AG20443 (cell line): ENCODE results near the gene C22orf15.

Experiments used
- DNase-seq: peaks from one replicate; pipeline ENCODE4 v3.0.0; 2012; ENCODE audit warnings: low spot score, mixed read lengths

C22orf15 gene

DNA sequence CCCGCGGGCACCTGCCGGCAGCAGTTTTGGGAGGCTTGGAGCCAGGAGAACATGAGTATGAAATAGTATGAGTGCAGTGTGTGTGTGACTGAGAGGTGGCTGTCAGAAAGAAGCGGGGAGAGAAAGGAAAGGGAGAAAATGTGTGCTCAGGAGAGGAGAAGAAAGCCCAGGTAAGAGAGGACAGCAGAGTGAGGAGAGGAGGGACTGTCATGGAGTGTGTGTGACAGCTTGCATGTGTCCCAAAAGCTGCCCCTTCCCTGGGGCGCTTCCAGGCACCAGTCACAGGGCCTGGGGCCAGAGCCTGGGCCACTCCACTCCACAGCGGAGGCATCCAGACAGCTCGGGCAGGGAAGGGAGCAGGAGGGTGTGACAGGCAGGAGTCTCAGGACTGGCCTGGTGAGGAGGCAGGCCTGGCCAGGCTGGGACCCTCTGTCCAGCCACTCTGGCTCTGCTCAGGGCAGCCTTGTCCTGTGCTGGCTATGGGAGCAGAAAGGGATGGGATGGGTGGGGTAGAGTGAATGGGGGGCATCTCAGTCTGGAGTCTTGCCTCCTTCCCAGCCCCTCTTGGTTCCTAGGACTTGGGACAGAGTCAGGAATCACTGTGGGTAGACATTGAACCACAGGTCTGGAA lies 10.8 kb downstream of the C22orf15 start:
- DNase-seq, result no peak

DNA sequence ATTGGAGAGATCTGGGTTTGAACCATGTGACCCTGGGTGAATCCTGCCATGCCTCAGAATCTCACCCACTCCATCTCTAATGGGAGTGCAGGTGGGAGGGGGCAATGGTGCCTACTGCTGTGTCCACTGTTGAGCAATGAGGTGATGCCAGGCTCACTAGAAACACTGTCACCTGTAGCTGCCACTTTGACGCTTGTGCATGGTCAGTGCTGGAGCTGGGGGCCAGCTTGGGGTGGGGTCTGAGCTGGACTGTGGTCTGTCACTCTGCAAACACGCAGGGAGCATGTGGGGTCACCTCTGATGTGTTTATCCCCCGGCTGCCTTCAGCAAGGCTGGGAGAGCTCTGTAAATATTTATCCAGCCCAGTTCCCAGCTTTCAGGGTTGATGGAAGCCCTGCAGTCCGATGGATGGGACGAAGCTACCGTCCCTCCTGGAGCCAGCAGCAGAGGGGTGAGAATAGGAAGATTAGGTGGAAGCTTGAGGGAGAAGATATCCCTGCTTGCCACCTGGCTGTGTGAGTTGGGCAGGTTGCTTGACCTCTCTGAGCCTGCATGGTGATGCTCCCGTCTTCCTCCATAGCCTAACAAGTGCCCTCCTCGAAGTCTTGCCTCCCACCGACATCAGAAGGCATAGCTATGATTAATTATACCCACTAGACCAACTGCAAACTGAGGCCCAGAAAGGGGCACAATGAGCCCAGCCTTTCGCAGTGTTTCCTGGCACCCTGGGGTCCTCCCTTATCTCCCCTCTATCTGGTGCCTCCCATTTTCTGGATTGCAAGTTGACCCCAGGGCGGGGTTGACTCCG lies 11.5 kb downstream of the C22orf15 start:
- DNase-seq, result no peak

DNA sequence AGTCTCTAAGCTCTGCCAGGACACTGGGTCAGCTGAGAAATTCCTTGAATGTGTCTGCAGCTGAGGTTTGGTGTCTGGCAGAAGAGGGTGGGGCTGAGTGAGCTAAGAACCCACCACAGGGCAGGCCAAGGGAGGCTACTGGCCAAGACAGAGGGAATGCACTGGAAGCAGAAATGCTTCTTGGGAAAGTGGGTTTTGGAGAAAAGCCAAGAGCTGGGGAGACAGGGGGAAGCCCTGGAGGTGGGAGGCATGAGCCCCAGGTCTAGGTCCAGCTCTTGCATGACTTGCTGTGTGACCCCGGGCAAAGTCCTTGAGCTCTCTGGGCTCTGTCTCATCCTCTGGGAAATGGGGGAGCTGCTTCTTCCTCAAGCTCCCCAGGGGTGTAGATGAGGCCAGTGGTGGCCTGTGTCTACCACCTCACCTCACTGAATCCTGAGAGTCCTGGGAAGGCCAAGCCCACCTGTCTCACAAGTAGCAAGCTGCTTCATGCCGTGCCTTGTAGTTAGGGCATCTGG lies 12.2 kb downstream of the C22orf15 start:
- peak; percentile 86 for DNase-seq

DNA sequence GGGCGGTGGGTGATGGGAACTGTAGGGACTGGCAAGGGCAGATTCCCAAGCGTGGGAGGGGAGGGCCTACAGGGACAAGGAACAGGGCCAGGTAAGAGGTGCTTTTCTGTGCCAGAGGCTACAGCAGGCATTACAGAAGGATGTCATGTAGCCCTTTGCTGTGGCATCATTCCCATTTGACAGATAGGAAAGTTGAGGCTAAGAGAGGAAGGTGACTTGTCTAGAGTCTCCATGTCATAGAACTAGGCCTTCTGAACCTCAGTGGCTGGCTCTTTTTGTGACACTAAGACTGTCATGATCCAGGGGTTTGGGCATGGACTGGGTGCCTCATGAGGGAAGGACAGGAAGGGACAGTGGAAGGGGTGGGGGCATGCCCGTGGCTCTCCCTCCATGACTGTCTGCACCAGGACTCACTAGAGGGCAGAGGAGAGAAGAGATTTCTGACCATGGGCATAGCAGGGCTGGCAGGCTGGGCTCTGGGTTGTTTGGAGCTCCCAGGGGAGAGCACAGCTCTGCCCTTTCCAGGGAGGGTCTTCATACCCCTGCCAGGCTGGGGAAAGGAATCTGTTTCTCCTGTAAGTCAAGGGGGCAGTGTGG lies 13.1 kb downstream of the C22orf15 start:
- DNase-seq, result no peak

DNA sequence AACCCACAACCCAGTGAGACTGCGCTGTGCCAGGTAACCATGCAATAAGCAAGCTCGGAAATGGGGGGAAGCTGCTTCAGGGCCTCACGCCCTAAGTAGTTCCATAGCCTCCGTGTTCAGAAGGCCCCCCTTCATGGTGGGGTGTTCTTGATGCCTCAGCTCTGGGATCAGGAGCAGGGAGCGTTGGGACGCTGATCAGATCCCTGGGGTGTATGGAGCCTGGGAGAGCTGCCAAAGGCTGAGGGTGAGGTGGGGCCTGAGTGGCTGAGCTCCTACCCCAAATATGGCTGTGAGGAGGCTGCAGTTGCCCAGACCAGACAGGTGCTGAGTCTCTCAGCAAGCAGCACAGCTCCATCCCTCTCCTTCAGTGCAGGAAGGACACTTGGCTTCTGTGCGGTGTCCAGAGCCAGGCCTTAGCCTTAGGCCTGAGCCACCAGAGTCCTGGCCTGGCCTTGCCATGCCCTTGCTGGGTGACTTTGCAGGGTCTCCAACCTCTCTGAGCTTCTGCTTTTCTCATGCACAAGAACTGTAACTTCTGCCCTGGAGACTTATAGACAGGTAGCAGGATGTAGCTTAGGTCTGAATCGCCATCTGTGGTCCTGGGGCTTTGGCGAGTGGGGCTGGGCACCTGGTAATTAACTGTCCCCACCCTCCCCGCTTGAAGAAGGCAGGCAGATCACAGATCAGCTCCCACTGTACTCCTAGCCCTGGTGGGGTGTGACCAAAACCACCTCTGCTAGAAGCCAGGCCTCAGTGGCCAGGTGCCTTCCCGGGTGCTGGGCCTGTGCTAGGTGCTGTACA lies 15.2 kb downstream of the C22orf15 start:
- DNase-seq, result no peak

DNA sequence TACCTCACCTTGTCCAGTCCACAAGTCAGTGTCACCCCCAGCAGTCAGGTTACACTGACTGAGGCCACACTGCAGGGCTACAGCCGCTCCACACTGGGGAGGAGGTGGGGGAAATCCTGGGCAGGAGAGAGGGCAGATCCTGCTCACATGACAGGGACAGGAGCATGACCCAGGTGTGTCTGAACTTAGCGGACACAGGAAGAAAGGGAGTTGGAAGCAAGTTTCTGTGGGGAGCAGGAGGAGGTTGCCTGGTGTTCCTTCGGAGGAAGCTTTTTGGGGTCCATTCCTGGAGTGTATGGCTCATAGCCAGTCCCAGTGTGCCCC lies 15.7 kb downstream of the C22orf15 start:
- DNase-seq, result no peak

DNA sequence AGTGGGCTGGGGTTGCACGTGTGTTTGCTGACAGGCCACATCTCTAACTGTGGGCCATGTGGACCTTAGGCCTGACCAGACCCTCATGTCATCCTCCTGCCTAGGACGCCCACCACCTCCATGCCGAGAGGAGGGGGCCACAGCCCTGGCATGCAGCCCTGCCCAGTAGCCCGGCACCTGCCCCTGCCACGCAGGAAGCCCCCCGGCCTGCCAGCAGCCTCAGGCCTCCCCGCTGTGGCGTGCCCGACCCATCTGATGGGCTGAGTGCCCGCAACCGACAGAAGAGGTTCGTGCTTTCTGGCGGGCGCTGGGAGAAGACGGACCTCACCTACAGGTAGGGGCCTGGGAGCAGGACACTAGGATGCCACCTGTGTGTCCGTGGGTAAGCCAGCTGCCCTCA lies 16.3 kb downstream of the C22orf15 start:
- no peak for DNase-seq

DNA sequence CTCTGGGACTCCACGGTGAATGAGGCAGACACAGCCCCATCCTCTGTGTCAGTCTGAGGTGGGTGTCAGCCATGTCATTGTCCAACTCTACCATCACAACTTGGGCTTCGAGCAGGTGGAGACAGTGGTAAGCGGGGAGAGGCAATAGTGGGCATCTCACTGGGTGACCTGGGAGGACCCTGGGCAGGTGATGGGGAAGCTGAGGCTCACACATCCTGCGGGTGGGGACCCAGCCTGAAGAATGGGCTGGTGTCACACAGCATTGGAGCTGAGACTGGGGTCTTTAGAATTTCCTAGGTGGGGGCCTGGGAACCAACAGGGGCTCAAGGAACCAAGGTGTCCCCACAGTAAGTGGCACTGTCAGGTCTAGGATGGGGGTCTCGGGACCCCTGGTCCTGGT lies 16.9 kb downstream of the C22orf15 start:
- no peak for DNase-seq

DNA sequence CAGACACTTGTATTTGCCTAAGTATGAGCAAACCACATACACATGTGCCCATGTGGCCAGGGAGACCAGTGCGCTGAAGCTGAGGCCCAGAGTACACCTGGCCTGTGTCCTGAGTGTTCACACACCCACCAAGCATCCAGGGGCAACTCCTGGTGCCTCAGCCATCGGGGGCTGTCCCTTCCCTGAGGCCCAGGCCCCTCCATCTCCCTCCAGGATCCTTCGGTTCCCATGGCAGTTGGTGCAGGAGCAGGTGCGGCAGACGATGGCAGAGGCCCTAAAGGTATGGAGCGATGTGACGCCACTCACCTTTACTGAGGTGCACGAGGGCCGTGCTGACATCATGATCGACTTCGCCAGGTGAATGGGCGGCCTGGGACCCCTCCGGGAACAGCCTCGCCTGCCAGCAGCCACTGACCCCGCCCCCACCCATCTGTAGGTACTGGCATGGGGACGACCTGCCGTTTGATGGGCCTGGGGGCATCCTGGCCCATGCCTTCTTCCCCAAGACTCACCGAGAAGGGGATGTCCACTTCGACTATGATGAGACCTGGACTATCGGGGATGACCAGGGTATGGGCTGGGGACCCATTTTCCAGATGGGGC lies 17.5 kb downstream of the C22orf15 start:
- DNase-seq, result no peak

DNA sequence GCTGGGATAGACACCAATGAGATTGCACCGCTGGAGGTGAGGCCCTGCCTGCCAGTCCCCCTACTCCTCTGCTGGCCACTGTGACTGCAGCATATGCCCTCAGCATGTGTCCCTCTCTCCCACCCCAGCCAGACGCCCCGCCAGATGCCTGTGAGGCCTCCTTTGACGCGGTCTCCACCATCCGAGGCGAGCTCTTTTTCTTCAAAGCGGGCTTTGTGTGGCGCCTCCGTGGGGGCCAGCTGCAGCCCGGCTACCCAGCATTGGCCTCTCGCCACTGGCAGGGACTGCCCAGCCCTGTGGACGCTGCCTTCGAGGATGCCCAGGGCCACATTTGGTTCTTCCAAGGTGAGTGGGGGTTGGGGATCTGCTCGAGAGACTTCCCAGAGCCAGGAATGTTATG lies 18.3 kb downstream of the C22orf15 start:
- DNase-seq, result no peak

DNA sequence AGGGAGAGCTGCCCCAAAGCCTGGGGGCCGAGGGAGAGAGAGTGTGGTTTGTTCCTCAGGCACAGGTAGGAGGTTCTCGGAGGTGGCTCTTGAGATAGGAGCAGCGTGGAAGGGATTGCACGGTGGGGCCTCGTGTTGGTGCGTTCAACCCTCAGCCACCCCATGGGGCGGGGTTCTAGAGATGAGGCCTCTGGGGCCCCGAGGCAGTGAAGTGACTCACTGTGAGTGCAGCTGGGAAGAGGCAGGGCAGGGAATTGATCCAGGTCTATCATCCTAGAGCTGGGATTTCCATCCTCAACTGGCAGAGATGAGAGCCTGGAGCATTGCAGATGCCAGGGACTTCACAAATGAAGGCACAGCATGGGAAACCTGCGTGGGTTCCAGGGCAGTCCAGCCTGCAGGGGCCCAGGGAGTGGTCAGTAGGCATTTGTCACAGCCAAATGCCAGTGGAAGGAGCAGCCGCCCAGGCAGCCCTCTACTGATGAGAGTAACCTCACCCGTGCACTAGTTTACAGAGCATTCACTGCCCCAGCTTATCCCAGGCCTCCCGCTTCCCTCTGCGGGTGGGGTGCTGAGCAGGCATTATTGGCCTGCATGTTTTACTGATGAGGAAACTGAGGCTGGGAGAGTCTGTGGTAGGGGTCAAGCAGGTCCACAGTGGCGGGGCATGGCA lies 18.9 kb downstream of the C22orf15 start:
- DNase-seq, result peak; percentile 92

DNA sequence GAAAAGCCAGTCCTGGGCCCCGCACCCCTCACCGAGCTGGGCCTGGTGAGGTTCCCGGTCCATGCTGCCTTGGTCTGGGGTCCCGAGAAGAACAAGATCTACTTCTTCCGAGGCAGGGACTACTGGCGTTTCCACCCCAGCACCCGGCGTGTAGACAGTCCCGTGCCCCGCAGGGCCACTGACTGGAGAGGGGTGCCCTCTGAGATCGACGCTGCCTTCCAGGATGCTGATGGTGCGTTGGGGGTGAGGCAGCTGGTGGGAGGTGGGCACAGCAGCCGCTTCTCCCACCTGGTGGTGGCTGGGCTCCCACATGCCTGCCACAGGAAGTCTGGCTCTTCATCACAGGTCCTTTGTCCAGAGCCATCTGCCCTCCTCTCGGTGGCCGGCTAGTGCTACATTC lies 19.5 kb downstream of the C22orf15 start:
- no peak for DNase-seq

DNA sequence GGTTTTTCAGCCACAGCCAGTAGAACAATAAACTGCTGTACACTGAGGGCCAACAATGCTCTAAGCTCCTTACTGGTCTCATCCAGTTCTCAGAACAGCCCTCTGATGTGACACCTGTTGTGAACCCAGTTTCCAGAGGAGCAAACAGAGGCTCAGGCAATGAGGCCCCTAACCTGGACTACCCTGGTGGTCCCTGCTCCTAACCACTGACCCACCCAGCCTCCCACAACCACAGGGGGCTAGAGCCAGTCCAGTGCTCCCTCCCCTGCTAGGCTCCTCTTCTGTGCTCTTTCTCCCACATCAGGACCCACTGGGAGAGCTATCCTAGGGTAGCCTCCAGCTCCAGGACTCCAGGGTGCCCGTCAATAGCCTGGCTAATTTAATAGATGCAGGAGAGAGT lies 19.9 kb downstream of the C22orf15 start:
- DNase-seq, result no peak

DNA sequence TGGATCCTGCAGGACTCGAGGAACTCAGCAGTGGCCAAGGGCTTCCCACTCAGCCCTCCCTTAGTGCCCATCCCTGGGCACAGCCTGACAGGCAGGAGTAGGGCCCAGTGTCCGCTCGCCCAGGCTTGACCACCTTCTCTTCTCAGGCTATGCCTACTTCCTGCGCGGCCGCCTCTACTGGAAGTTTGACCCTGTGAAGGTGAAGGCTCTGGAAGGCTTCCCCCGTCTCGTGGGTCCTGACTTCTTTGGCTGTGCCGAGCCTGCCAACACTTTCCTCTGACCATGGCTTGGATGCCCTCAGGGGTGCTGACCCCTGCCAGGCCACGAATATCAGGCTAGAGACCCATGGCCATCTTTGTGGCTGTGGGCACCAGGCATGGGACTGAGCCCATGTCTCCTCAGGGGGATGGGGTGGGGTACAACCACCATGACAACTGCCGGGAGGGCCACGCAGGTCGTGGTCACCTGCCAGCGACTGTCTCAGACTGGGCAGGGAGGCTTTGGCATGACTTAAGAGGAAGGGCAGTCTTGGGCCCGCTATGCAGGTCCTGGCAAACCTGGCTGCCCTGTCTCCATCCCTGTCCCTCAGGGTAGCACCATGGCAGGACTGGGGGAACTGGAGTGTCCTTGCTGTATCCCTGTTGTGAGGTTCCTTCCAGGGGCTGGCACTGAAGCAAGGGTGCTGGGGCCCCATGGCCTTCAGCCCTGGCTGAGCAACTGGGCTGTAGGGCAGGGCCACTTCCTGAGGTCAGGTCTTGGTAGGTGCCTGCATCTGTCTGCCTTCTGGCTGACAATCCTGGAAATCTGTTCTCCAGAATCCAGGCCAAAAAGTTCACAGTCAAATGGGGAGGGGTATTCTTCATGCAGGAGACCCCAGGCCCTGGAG lies 20.7 kb downstream of the C22orf15 start:
- no peak for DNase-seq

DNA sequence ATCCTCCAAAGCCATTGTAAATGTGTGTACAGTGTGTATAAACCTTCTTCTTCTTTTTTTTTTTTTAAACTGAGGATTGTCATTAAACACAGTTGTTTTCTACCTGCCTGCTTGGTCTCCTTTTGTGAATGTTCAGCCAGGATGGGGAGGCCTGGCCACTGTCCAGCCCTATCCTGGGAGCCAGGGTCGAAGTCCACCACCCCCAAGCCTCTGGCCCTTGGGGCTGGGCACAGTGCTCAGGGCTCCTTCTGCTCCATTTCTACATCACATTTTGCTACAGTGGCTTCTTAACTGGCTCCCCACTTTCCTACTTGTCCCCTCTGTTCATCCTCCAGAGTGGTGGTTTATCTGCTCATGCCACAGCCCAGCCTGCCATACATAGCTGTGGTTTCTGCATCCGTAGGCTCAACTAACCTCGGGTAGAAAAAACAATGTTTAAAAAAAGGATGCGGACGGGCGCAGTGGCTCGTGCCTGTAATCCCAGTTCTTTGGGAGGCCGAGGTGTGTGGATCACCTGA lies 21.5 kb downstream of the C22orf15 start:
- no peak for DNase-seq

DNA sequence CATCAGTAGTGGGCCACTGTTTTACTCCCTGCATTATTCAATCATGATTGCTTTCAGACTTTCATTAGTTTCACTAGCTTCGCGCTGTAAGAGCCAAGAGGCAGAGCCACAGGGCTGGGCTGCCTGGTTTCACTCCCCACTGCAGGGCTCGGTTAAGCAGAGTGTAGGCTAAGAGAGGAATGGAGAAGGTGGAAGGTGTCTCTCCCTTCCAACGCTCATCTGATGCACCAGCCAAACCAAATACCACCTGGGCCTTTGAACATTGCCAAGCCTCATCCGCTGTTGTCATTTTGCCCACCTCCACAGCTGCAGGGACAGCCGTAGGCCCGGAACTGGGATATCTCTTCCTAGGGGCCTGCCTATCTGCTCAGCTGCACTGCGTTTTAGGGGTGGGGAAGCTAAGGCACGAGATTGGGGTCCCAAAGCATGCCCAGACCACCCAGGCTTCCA lies 23.5 kb downstream of the C22orf15 start:
- no peak for DNase-seq

DNA sequence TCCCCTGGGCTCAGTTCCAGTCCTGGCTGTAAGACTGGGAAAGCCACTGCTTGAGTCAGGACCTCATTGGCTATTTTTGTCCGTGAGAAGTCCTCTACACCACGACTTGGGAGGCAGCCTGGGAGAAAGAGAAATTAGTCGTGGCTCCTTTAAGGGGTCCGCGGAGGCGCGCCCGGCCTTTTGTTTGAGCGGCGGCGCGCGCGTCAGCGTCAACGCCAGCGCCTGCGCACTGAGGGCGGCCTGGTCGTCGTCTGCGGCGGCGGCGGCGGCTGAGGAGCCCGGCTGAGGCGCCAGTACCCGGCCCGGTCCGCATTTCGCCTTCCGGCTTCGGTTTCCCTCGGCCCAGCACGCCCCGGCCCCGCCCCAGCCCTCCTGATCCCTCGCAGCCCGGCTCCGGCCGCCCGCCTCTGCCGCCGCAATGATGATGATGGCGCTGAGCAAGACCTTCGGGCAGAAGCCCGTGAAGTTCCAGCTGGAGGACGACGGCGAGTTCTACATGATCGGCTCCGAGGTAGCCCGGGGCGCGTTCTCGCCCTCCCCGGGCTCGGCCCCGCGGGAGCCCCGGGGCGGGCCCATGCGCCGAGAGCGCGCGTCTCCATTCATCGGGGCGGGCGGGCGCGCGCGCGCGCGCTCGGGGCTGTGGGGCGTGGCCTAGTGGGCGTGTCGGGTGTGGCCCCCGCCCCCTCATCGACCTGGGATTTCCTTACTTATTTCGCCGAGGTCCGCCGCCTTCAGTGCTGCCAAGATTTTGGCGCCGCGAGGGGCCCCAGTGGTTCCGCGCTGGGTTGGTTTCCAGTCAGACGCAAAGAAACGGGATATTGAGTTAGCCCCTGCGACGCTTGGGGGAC lies 24.2 kb downstream of the C22orf15 start, which contains the start of gene SMARCB1:
TSS of gene SMARCB1 (plus strand) at position 215 of the 848 bp plus-strand sequence. CDS start at position 419, 204 bp downstream.
- peak; percentile 97 for DNase-seq

DNA sequence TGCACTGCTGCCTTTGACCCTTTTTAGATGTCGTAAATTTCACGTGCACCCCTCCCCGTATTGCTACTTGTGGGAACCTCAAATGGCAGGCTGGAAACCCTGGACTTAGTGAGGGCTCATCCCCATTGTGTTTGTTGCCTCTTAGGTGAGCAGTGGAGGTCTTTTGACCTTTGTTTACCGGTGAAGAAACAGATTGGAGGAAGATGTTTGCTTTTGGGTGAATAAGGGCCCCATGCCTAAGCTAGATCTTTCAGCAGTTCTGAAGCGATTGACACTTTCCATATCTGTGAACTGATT lies 24.8 kb downstream of the C22orf15 start:
- DNase-seq, result no peak

DNA sequence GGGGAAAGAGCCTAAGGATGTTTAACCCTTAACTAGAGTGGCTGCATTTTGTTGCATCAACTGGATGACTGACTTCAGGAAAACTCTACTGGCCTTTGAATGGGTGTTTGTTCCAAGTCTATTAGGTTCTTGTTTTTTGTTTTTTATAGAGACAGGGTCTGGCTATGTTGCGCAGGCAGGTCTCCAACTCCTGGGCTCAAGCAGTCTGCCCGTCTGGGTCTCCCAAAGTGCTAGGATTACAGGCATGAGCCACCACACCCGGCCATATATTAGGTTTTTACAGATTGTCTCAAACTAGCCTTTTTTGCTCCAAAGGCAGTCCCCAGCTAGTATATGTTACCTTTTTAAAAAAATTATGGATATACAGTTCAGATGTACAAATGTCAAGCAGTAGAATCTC lies 25.1 kb downstream of the C22orf15 start:
- no peak for DNase-seq
